IPS DF 19.7 (cell line): ENCODE measurements around the gene RALGPS1.
A peak's percentile ranks its signal among the peaks of the same experiment; 100 is the strongest.
"Not testable (repeated sequence)": the region's sequence is repeated elsewhere in the genome, so short reads cannot be mapped to it uniquely, and the experiment has no call there.

Experiments
- DNase-seq: peaks from one replicate; pipeline ENCODE4 v3.0.0-alpha.2; 2013; ENCODE audit warnings: low read depth, low spot score

The RALGPS1 gene

DNA sequence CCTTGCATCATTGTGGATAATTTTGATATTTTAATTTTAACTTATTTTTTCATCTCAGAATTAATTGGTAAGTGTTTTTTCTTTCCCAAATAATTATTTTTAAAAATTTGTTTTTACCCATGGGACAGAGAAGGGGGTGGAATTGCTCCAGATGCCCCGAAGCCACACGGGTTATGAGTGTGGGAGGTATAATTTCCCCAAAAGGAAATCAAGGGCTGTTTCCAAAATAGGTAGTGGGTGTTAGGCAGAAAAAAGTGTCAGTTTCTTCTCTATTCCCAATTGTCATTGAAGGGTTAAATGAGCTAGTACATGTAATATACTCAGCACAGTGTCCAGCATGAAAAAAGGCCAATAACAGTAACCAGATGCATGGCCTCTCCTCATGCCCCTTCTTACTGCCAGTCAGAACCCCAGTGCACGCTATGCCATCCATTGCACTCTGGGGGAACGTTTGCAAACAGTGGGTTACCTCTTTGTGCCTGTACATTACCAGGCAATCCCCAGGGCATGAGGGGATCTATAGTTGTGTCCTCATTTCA lies 244.3 kb downstream of the RALGPS1 start:
- no peak for DNase-seq

DNA sequence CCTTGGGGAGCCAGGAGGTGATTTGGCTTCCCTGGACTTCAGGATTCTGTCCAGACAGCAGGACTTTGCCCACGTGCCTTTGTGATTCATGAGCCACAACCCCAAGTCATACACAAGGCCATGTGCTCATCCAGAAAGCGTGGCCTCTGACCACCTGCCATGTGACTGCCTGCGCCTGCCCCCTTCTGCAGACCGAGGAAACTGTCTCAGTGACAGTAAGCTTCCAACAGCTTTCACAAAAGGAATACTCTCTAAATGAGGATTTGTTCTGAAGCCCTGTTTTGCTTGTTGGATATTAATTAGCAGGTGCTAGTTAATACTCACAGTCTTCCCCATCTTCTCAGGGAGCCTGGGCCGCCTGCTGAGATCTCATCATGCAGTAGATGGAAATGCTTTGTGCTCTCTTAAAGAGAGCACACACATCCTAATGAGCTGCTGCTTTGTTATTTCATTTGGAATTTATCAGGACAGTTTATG lies 244.8 kb downstream of the RALGPS1 start:
- DNase-seq, result peak; percentile 33

DNA sequence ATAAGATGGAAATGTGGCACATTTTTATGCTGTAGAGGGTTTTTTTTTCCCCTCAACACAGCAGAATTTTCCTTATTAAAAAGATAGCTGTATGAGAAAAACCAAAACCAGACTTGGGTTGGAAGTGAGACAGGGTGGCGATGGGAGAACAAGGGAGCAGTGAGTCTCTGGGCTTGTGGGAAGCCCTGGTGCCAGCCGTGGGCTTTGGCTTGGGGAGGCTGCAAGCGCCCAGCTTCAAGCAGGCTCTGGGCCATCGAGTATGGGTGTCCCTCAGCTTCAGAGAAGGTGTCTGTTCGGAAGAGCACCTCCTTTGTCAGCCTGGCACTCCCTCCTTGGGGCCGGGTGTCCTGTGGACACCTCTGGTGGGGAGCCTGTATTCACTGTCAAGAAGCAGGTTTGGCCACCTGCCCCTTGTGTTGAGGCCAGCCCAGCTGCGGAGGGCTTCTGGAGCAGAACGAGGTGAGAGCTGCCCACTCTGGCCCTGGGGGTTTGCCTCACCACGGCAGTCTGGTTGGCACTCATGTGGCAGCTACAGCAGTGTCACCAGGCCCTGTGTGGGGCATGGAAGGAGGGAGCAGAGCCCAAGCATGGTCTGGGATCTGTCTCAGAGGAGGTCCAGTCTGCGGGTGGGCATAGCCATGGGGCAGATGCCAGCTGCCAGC lies 245.5 kb downstream of the RALGPS1 start:
- no peak for DNase-seq

- no peak for DNase-seq
These were observed 246.6 kb downstream of the RALGPS1 start for GRCh38 chr9:127161081-127161624.

- no peak for DNase-seq
These were observed 247.7 kb downstream of the RALGPS1 start for GRCh38 chr9:127162046-127162863.

GRCh38 chr9:127162864-127163365 lies 248.3 kb downstream of the RALGPS1 start:
- DNase-seq, result no peak

GRCh38 chr9:127163409-127163808 lies 248.8 kb downstream of the RALGPS1 start:
- no peak for DNase-seq

DNA sequence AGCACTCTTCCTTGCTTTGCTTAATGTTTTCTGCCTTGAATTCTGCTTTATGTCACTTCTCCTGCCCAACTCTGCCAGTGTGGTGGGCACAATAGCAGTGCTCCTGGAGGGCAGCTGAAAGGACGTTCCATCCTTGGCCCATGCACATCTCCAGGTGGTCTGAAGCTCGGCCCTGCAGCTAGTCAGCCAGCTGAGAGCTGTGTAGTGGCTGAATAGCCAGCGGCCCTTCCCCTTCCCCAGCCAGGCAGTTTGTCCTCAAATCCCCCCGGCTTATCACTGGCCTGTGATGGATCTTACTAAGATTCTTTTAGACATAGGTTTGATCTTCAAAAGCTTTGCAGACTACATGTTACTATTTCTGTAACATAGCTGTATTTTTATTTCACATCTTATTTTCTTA lies 250.5 kb downstream of the RALGPS1 start:
- no peak for DNase-seq

- no peak for DNase-seq
These were observed 251.5 kb downstream of the RALGPS1 start for GRCh38 chr9:127166111-127166510.

GRCh38 chr9:127166651-127167524 lies 252.3 kb downstream of the RALGPS1 start:
- DNase-seq, result no peak

- DNase-seq, result no peak
These were observed 253.2 kb downstream of the RALGPS1 start for GRCh38 chr9:127167560-127168326.

DNA sequence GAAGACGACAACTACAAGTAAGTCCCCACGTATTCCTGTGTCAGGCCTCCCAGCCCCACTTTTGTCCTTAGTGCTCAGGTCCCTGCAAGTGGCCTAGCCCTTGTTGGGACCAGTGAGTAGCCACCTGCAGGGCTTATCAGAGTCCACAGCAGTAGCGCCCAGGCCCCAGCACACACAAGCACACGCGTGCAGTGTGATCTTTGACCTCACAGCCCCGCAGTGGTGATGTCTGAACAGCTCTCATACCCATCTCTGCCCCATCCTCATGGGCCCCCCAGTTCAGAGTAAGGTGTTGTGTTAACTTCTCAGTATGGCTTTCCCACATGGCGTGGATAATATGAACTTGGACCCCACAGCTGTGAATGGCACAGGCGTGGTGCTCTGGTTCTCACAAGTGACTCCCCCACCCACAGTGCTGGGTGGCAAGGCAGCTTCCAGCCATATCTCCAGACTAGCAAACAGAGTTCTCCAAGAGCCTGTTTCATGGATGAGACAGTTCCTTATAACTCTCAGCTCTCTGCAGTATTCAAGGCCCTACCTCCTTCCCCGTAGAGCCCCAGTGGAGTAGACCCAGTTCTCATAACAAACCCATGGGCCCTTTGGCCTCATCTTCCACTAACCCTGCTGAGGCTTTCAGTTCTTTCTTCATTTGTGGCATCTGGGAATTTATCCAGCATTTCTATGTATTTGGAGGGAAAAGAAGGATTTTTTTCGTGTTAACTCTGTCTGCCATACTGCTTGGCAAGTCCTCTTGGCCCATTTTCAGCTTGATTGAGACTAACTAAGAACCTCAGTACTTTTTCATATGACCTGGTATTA lies 254.4 kb downstream of the RALGPS1 start:
- no peak for DNase-seq

GRCh38 chr9:127169575-127169883 lies 254.9 kb downstream of the RALGPS1 start:
- DNase-seq, result no peak

DNA sequence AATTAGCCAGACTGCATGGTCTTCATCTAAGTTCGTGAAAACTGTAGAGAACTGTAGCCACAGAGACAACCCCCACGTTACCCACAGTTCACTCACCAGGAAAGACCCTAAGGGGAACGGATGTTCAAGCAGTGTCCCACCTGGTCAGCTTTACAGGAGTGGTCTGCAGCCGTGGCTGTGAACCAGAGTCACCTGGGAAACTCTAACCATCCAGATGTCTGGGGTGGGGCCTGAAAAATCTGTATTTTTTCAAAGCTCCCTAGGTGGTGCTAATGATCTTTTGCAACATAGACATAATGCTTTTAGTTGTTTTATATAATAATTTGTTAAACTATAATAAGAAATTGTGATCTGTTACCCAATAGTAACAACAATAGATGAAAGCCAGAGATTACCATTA lies 255.5 kb downstream of the RALGPS1 start:
- DNase-seq, result no peak

DNA sequence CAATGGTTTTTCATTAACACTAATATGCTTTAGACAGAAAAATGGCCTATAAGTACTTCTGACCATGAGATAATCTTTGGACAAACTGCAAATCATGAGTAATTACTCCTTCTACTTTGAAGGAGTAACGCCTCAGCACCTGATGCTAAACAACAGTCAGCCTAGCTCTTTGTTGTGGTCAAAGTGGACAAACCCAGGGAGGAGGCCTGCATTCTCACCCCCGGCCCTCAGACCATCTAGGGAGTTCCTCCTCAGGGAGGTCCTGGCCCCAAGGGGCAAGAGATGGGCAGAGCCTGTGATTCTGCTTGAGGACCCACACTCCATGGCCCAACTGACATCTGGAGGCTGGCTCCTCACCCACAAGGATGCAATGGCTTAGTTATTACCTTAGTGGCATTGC lies 256.1 kb downstream of the RALGPS1 start:
- DNase-seq, result no peak

DNA sequence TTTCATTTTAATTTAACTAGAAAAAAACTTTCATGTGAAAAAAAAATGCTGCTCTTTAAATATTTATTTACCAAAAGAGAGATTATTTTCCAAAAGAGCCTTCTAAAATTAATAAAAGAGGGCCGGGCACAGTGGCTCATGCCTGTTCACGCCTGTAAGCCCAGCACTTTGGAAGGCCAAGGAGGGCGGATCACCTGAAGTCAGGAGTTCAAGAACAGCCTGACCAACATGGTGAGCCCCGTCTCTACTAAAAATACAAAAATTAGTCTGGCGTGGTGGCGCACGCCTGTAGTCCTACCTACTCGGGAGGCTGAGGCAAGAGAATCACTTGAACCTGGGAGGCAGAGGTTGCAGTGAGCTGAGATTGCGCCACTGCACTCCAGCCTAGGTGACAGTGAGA lies 256.8 kb downstream of the RALGPS1 start:
- DNase-seq, result not testable (repeated sequence)

- no peak for DNase-seq
These were observed 257.6 kb downstream of the RALGPS1 start for GRCh38 chr9:127172066-127172707.

DNA sequence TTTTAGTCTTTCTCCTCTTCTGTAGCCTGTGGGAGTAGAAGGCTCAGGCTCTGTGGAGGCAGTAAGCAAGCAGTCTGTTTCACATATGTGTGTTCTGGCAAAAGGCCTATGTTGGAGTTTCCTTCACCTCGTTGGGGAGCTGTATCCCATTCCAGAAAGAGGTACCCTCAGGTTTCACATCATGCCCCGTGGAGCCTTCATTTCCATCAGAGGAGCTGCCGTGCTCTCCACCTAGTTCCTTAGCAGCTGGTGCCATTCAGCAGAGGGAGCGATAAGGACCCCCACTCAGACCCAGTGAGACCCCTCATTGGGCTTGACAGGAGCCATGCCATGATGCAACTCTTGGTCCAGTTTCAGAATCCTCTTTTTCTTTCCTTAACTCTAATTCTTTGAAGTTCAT lies 258.5 kb downstream of the RALGPS1 start:
- DNase-seq, result no peak
